Thoracic aorta (tissue), 2 donors: Measurements from ENCODE around the gene PTDSS2. TPM values are rescaled to one million over a fixed set of nuclear protein-coding genes. Genes with fewer than 3 reads are reported as not detected.

Experiments
- ATAC-seq: fragments of 150-250 bp; one replicate; pipeline ENCODE4 v1.8.0; 2017; ENCODE audit warnings: low read depth; ENCODE audit not compliant: insufficient number of reproducible peaks, low FRiP score
- DNase-seq: peaks from one replicate; pipeline ENCODE4 v3.0.0-alpha.2; 2020; ENCODE audit warnings: low spot score
- H3K27ac ChIP-seq, 2 donors: fragments of 200-600 bp; sonication (generic); 1 replicate in 1 of 2; 2 replicates in 1 of 2; pipeline ENCODE4 v1.5.1; 2016; ENCODE audit warnings: mild to moderate bottlenecking in 2 of 2, moderate library complexity in 2 of 2
- H3K27me3 ChIP-seq: fragments of 200-600 bp; sonication (generic); replicated peaks from 2 replicates; pipeline ENCODE4 v1.6.0; 2016; ENCODE audit warnings: mild to moderate bottlenecking; ENCODE audit not compliant: insufficient read depth
- H3K36me3 ChIP-seq: fragments of 200-600 bp; sonication (generic); one replicate; pipeline ENCODE4 v1.5.1; 2016
- H3K4me1 ChIP-seq, 2 donors: fragments of 200-600 bp; sonication (generic); 1 replicate in 1 of 2; 2 replicates in 1 of 2; pipeline versions ENCODE4 v1.5.1 to v1.6.0; 2016; ENCODE audit warnings: low read depth in 2 of 2, mild to moderate bottlenecking in 1 of 2; ENCODE audit not compliant: control insufficient read depth in 1 of 2
- H3K4me3 ChIP-seq: fragments of 200-600 bp; sonication (generic); 2 replicates; pipeline ENCODE4 v1.5.1; 2016; ENCODE audit warnings: mild to moderate bottlenecking
- H3K9me3 ChIP-seq: fragments of 200-600 bp; sonication (generic); 2 replicates; pipeline ENCODE4 v1.5.1; 2016
- total RNA-seq, 2 donors: library from RNA; depleted of rRNA; stranded (reverse); fragments of >200 nt; gene quantifications; one replicate each; pipeline versions ENCODE4 v1.1.0 to v1.2.3, GENCODE V29; 2016
- TF ChIP-seq, protein P1 (sequence below): fragments of 200-600 bp; sonication (generic); IDR thresholded peaks from one replicate; pipeline ENCODE4 v1.5.1; 2019; ENCODE audit warnings: antibody characterized with exemption

Gene PTDSS2
- total RNA-seq, 2 donors from 2014 or later = 34.0 to 34.7 TPM

DNA sequence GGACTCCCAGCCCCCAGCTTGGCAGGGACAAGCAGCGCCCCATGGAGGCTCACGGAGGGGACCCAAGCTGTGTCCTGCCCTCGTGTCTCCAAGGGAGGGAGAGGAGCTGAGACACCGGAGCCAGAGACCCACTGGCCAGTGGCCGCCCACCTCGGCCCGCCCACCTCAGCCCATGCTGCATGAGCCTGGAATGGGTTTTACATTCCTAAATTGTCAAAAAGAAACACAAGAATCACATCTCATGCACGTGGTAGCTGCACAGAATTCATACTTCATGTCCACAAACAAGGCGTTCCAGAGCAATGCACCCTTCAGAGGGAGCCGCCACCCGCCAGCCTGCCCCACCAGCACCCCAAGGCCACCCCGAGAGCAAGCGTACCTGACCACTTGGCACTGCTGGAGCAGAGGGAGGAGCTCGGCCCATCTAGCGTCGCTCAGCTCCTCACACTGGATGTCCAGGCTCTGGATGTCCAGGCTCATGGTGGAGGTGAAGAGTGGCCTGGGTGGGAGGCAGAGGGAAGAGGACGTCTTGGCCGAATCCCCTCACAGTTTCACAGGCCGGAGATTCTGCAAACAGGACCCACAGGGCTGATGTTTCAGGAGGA is 51.7 kb downstream of the PTDSS2 start:
- DNase-seq (no peak), ATAC-seq (no peak)
- Histone ChIP-seq H3K4me1 (peaks cover 19 to 32% of the 10 kb centered on the region in 2 donors), H3K36me3 (peaks cover 37% of the 10 kb centered on the region), H3K27ac (no peak overlapping the region), H3K27me3 (no peaks in the 10 kb centered on the region), H3K4me3 (no peak overlapping the region), H3K9me3 (no peaks in the 10 kb centered on the region)
- TF ChIP-seq, protein P1, sequence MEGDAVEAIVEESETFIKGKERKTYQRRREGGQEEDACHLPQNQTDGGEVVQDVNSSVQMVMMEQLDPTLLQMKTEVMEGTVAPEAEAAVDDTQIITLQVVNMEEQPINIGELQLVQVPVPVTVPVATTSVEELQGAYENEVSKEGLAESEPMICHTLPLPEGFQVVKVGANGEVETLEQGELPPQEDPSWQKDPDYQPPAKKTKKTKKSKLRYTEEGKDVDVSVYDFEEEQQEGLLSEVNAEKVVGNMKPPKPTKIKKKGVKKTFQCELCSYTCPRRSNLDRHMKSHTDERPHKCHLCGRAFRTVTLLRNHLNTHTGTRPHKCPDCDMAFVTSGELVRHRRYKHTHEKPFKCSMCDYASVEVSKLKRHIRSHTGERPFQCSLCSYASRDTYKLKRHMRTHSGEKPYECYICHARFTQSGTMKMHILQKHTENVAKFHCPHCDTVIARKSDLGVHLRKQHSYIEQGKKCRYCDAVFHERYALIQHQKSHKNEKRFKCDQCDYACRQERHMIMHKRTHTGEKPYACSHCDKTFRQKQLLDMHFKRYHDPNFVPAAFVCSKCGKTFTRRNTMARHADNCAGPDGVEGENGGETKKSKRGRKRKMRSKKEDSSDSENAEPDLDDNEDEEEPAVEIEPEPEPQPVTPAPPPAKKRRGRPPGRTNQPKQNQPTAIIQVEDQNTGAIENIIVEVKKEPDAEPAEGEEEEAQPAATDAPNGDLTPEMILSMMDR = no peak

DNA sequence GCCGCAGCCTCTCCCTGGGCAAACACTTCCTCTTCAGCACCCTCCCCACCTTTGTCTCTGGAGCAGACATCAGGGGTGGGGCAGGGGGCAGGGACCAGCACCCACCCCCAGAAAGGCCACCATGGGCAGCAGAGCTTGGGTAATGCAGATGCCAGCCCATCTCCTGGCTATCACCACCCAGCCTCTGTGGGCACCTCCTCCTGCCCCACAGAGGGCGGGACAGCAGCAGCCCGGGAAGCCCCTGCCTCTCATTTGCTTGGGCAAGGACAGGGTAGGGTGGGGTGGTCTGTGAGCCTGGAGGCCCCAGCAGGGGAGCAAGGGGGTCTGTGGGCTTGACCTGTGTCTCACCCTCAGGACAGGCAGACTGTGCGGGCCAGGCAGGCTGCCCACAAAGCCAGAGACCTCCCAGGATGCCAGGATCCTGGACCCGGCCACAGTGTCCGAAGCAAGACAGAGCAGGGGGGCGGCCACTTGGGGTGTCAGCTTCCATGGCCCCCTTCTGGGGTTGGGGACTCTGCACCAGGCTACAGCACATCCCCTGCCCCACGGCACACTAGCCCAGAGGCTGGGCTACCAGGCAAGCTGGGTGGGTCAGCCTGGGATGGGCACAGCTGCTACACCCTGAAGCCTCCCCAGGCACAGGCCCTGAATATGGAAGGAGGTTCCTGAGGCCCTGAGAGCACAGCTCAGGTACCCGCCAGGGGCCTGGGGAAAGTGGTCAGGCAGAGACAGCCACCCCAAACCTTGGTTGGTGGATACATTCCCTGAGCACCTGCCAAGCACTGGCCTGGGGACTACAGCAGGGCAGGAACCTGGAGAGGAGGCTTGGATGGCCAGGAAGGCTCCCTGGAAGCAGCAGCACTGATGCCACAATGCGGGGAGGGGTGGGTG is 52.5 kb downstream of the PTDSS2 start:
- peaks cover 20 to 33% of the 10 kb centered on the region in 2 donors for H3K4me1 ChIP-seq
- no peak overlapping the region for H3K4me3 ChIP-seq
- no peaks in the 10 kb centered on the region for H3K27me3 ChIP-seq
- ATAC-seq (no peak), DNase-seq (no peak)
- H3K36me3 ChIP-seq = peaks cover 36% of the 10 kb centered on the region
- TF ChIP-seq, protein P1 = no peak
- peak overlapping the region in 1 of 2 donors; percentile 27 for H3K27ac ChIP-seq
- H3K9me3 ChIP-seq = no peaks in the 10 kb centered on the region

DNA sequence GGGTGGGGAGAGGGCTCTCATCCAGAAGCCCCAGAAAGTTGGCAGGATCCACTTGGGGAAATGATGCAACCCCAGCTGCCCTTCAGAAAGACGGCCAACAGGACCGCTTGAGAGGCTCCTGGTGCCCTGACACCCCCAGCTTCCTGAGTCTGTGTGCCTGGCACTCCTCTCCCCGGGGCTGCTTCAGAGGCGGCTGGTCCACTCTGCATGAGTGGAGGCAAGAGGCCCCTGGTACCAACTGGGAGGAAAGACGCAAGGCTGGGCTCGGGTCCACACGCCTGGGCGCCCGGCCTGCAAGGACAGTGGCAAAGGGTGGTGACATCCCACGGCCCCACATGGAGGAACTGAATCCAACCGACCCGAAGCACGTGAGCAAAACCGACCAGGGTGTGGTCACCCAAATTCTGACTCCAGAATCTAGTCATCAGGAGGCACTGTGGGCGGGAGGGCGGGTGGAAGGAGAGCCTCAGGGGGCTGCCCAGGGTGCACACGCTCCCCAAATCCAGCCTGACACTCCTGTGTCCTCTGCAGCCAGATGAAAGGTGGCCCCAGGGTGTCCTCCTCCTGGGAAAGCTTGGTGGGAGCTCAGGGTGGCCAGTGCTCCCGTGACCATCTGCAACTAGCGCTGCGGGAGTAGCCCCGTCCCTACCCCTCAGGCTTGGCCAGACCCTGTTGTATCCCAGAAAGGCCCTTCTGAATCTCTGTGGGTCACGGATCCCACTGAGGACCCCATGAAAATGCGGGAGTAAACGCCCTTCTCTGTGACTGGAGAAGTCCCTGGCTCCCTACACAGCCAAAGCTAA is 53.3 kb downstream of the PTDSS2 start:
- TF ChIP-seq, protein P1 = no peak
- H3K4me1 ChIP-seq = peaks cover 26 to 42% of the 10 kb centered on the region in 2 donors
- H3K9me3 ChIP-seq = no peaks in the 10 kb centered on the region
- no peak for ATAC-seq
- peak overlapping the region; percentile 88 for H3K4me3 ChIP-seq
- no peak for DNase-seq
- H3K27me3 ChIP-seq = no peaks in the 10 kb centered on the region
- H3K27ac ChIP-seq = peak overlapping the region; percentile 72 to 95
- peaks cover 27% of the 10 kb centered on the region for H3K36me3 ChIP-seq

DNA sequence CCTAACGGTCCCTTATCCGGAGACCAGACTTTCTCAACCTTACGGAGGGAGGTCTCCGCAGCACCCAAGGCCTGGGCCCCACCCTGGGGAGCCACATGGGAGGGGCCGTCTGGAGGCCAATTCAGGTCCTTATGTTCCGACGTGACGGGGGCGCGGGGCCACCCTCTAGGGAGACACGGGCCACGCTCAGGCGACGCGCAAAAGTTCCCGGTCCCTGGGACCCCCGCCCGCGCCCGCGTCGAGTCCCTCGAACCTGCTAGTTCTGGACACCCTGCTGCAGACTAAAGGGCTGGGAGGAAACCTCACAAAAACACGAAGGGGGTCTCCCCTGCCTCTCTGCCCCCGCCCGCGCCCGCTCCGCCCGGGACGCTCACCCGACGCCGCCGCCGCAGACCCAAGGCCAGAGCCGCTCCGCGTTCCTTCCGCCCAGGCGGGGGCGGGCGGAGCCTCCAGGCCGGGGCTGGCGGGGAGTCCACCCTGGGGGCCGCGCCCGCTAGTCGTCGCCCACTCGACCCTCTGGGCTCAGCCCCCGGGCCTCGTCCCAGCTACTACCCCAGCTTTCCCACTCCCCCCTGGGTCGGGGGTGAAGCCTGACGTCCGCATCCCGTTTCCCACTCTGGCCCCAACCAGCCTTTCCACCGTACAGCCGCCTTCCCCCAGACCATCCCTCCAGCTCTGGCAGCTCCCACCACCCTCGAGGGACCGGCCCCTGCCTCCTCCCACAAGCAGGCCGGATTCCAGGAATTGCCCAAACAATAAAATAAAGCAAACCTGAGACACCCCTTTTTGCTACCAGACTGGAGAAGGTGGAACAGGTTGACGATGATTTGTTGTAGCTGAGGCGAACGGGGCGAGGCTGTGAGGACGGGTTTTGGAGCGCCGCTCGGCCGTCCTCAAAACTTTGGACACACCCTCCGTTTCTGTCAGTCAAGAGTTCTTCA is 54.2 kb downstream of the PTDSS2 start:
- no peaks in the 10 kb centered on the region for H3K27me3 ChIP-seq
- no peak for ATAC-seq
- peaks cover 18% of the 10 kb centered on the region for H3K36me3 ChIP-seq
- no peak for DNase-seq
- peak overlapping the region; percentile 72 to 95 for H3K27ac ChIP-seq
- H3K9me3 ChIP-seq = no peaks in the 10 kb centered on the region
- H3K4me3 ChIP-seq = peak overlapping the region; percentile 88
- TF ChIP-seq, protein P1 = no peak
- H3K4me1 ChIP-seq = peaks cover 26 to 42% of the 10 kb centered on the region in 2 donors
